ENCODE results near the gene TSNAX.
"Not testable (repeated sequence)": the region's sequence is repeated elsewhere in the genome, so short reads cannot be mapped to it uniquely, and the experiment has no call there.

The TSNAX gene

DNA sequence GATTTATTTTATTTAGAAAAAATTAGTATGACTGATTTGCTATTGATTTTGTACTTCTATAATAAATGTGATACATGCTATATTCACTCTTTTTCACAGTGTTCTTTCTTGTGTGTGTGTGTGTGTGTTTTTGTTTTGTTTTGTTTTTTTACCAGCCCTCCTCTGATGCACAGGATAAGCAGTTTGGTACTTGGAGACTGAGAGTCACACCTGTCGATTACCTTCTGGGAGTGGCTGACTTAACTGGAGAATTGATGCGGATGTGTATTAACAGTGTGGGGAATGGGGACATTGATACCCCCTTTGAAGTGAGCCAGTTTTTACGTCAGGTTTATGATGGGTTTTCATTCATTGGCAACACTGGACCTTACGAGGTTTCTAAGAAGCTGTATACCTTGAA is 35.9 kb downstream of the TSNAX start:
- DNase-seq, result no peak

DNA sequence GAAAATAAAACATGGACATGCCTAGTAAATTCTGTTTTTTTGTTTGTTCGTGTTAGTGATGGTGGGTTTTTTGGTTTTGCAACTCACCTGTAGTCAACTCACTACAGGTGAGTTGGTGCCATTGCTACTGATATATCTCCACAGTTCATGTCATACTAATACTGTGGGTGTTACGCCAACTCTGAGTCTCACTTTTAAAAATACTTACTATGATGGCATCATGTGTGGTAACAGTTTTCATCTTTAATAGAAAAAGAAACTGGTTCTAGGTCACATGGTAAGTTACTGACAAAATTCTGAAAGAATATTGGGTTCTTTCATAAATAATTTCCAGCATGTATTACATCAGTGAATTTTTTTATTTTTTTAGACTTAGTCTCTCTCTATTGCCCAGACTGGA is 38.0 kb downstream of the TSNAX start:
- DNase-seq, result no peak

DNA sequence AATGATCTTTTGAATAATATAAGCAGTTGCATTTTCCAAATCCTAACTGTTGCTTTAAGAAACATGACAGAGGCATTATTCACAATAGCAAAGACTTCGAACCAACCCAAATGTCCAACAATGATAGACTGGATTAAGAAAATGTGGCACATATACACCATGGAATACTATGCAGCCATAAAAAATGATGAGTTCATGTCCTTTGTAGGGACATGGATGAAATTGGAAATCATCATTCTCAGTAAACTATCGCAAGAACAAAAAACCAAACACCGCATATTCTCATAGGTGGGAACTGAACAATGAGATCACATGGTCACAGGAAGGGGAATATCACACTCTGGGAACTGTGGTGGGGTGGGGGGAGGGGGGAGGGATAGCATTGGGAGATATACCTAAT is 41.8 kb downstream of the TSNAX start:
- not testable (repeated sequence) for DNase-seq

DNA sequence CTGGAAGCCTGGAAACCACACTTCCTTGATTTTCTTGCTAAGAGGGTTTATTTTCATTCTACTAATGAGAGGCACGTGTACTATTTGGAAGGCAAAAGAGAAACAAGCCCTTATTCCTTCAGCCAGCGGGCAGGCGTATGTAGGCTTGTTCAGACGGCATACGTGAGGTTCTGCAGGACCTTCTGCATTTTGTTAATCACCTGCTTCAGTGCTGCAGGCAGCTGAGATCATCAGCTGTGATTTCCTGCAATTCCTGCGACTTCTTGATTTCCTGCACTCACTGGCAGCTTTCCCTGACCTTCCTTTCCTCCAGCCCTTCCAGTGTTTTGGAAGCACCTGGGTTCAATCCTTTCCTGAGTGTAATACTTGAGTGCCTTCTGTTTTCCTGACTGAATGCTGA is 43.4 kb downstream of the TSNAX start:
- DNase-seq, result no peak

DNA sequence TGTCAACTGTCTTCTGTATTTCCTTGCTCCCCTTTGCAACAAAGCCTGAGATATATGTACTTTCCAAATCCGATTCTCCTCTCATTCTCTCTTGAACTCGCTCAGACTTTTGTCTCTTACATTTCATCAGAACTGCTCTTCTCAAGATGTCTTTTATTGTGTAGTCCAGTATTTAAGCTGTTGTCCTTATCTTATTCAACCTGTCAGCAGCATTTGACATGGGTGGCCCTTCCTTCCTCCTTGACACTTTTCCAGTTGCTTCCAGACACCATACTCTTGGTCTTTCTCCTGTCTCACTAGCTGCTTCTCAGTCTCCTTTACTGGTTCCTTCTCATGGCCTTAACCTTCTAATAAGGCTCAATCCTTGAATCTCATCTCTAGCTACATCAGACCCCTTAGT is 47.0 kb downstream of the TSNAX start:
- DNase-seq, result no peak

DNA sequence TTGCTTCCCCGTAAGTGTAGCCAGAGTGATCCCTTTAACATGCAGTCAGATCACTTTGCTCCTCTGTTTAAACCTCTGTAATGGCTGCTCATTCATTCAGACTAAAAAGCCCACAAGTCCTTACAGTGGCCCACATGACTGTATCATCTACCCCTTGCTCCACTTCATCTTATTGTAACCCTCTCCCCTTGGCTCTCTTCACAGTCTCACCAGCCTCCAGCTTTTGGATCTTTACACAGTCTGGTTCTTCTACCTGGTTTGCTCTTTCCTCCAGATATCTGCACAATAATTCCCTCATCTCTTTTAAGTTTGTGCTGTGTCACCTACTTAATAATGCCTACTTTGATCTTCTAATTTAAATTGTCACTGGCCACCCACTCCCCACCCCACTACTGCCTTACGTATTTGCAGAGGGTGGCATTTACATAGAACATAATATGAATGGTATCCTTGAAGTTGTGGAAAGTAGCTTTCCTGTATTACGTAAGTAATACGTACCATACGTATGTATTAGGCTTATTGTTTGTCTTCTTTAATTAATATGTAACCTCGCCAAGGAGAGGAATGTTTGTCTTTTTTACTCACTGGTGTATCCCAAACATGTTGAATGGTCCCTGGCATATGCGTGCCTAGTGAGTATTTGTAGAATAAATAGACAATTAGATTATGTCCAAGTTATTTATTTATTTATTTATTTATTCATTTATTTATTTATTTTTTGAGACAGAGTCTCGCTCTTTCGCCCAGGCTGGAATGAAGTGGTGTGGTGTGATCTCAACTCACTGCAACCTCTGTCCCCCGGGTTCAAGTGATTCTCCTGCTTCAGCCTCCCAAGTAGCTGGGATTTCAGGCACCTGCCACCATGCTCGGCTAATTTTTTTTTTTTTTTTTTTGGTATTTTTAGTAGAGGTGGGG is 48.6 kb downstream of the TSNAX start:
- no peak for DNase-seq

DNA sequence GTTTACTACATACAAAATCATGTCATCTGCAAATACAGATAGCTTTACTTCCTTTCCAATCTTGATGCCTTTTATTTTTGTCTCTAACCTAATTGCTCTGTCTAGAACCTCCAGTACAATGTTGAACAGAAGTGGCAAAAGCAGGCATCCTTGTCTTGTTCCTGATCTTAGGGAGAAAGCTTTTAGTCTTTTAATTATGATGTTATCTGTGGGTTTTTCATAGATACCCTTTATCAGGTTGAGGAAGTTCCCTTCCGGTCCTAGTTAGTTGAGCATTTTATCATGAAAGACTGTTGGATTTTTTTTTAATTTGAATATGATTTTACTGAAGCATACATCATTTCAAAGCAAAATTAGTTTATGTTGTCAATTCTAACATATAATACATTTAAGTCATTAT is 52.4 kb downstream of the TSNAX start:
- DNase-seq, result no peak

DNA sequence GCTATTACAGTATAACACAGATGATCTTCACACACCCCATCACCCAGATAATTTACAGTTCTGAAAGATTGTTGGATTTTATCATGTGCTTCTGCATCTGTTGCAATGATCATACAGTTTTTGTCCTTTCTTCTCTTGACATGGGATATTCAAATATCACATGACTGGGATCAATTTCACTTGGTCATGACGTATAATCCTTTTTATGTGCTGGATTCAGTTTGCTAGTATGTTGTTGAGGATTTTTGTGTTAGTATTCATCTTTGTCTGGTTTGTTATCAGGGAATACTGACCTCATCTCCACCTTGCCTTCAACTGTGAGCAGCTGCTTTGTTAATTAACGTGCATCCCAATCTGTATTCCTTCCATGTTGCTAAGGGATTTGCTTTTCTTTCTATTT is 53.4 kb downstream of the TSNAX start:
- no peak for DNase-seq

DNA sequence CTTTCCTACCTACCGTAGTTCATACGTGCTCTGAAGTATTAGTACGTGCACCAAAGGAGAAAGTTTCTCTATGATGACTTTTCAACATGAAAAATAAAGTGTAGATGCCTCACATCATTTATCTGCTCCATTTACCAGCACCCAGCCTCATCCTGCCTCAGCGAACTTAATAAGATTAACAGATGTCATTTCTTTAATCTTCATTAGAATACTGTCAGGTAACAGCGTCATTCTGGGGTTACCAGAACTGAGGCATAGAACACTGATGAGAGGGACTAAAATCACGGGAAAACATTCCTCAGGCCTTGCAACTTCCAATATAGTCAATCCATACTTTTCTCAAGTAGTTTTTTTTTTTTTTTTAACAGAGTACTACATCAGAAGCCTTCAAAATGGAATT is 54.9 kb downstream of the TSNAX start:
- DNase-seq, result no peak

DNA sequence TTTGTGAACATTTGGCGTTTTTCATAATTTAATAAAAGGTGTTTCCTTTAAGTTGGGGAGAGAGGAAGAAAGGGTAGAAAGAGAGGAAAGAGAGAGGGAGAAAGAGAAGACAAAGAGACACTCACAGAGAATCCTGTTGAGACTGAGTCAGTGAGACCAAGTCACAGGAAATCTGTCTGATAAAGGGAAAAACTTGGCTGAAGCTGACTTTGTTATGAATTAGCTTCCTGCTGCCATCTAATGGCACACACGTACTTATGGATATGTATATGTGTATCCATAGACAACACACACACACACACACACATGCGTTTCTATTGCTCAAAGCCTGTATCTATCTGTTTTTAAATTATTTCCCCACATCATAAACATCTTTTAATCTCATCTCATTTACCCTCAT is 55.6 kb downstream of the TSNAX start:
- peak; percentile 5 for DNase-seq

DNA sequence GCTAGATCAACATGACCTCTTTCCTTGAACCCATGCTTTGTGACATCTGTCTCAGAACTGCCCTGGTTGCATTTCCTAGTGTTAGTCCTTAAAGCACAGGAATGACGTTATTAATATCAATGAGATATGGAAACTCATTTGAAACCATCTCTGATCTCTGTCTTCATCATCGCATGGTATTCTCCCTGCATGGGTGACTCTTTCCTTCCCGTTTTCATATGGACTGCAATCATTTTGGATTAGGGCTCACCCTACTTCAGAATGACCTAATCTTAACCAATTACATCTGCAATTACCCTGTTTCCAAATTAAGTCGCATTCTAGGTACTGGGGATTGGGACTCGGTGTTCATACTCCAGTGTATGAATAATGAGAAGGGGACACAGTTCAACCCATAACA is 56.5 kb downstream of the TSNAX start:
- no peak for DNase-seq

DNA sequence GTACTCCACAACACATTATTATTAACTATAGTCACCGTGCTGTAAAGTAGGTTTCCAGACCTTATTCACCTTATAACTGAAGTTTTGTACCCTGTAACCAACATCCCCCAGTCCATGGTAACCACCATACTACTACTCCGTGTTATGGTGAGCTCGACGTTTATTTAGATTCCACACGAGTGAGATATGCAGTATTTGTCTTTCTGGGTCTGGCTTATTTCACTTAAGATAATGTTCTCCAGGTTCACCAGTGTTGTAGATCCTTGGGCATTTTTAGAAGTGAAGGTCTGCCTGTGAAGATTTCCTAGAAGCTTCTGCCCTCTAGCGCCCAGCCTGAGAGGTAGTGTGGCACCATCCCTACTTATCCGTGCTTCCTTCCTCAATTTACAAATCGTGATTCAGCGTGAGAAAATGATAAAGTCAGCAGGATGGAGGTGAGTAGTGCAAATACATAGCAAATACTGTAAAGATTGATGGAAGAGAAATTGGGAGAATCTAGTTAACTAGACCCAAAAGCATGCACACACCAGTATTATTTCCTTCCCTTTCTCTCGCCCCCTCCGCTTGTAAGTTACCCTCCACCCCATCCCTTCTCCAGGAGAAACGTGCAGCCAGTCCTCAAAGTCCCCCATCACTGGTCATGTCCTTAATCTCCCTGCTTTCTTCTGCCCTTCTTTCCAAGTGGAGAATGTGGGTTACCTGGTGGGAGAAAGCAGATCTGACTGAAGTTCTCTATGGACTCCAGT is 62.2 kb downstream of the TSNAX start:
- DNase-seq, result no peak

DNA sequence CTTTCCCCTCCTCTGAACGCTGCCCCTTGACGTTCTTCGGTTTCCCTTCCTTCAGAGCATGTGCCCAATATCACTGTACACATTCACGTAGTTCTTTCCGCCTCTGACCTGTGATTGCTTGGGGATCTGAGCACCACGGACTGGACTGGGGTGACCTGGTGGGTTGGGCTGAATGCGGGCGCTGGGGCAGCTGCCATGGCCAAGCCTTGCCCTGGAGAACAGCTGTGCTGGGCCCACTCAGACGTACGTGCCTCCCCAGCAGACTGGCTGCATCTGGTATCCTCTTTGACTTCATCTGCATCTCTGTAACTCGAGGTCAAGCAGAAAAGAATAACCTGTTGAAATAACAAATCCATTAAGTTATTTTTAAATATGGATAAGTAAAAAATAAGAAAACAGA is 63.0 kb downstream of the TSNAX start:
- DNase-seq, result no peak

DNA sequence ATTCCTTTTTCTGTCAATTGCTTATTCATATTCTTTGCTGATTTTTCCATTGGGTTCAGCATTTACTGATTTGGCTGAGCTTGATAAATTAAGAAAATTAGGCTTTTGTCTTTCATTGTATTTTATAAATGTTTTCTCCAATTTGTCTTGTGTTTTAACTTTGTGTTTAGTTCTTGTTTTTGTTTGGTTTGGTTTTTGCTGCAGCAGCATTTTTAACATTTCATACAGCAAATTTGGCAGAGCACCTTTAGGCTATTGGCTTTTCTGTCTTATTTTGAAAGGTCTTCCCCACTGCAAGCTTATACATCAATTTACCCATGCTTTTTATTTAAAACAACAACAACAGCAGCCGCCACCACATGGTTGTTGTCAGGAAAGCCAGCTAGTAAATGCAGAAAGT is 64.3 kb downstream of the TSNAX start:
- DNase-seq, result no peak

DNA sequence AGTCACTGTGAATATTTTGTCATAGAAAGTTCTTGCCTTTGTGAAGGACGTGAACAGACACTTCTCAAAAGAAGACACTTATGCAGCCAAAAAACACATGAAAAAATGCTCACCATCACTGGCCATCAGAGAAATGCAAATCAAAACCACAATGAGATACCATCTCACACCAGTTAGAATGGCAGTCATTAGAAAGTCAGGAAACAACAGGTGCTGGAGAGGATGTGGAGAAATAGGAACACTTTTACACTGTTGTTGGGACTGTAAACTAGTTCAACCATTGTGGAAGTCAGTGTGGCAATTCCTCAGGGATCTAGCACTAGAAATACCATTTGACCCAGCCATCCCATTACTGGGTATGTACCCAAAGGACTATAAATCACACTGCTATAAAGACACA is 64.8 kb downstream of the TSNAX start:
- not testable (repeated sequence) for DNase-seq

DNA sequence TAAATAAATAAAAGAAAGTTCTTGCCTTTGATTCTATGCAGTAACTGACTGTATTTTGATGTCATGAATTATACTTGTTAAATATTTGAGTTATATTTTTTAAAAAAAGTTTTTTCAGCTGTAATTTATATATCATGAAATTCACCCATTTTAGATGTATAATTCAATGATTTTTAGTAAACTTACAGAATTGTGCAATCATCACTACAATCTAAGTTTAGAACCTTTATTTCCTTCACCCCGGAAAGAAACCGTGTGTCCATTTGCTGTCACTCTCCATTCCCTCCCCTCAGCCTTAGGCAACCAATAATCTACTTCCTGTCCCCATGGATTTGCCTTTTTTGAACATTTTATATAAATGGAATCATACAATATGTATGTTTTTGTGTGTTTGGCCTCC is 65.7 kb downstream of the TSNAX start:
- no peak for DNase-seq

DNA sequence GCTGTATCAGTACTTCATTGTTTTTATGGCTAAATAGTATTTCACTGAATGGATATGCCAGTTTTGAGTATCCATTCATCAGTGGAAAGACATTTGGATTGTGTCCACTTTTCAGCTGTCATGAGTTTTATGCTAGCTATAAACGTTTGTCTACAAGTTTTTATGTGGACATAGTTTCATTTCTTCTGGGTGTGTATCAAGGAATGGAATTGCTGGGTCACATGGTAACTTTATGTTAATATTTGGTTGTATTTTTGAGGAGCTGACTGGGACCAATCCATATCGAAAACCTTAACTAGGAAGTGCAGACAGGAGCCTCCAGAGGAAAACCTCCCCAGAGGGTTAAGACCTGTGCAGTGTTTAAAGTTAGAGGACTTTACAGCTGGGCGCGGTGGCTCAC is 66.3 kb downstream of the TSNAX start:
- no peak for DNase-seq

DNA sequence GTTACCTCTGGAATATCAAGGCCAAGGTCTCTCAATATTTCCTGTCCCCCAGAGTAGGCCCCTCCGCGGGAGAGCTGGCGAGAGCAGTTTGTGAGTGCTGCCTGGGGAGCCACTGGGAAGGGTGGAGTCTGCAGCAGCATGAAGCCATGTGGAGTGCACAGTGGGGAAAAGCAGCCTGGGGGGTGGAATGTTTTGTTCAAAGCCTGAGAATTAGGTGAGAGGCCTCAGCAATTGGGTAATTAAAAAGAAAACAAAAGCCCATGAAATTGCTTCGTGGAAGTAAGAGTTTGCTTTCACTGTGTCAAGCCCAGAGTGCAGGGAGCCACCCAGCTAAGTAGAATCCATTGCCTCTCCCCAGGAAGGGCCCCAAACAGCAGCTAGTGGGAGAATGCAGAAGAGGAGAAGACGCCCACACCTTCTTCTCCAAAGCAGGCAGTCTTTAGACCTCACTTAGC is 67.9 kb downstream of the TSNAX start:
- no peak for DNase-seq

DNA sequence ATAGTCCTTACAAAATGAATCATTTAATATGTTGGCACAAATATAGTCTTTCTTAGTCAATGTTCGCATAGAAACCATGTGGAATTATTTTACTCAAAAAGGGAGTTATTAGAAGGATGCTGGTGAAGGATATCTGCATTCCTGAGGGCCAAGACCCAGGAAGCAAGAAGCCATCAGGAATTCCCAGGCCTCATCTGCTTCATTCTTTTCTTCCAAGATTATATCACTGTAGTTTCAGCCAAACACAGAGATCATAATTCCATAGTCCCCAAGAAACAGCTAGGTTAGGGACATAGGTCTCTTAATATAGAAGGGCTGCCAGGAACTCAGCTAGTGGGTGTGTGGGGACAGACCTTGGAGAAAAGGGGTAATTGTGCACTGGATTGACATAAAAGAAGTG is 69.5 kb downstream of the TSNAX start:
- DNase-seq, result no peak

DNA sequence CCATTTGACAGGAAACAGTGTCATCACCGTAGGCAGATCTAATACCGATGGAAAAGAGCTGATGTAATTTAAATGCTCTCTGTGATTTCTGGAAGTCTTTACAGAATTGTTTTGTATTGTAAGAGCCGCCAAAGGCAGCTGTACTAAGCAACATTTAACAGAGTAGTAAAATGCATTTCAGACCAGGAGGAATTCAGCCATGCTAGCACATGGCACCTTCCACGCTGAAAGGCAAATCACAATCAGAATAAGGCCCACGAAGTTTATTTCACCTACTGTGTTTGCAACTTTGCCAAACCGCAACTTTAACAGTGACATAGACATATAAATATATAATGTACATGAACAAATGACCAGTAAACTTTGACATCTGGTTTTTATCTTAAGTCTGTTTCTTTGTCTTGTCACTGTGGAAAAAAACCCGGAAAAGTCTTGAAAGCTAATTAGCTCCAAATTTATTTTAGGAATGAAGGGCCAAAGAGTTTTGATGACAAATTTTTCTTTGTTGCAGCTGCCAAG is 72.0 kb downstream of the TSNAX start:
- DNase-seq, result no peak

DNA sequence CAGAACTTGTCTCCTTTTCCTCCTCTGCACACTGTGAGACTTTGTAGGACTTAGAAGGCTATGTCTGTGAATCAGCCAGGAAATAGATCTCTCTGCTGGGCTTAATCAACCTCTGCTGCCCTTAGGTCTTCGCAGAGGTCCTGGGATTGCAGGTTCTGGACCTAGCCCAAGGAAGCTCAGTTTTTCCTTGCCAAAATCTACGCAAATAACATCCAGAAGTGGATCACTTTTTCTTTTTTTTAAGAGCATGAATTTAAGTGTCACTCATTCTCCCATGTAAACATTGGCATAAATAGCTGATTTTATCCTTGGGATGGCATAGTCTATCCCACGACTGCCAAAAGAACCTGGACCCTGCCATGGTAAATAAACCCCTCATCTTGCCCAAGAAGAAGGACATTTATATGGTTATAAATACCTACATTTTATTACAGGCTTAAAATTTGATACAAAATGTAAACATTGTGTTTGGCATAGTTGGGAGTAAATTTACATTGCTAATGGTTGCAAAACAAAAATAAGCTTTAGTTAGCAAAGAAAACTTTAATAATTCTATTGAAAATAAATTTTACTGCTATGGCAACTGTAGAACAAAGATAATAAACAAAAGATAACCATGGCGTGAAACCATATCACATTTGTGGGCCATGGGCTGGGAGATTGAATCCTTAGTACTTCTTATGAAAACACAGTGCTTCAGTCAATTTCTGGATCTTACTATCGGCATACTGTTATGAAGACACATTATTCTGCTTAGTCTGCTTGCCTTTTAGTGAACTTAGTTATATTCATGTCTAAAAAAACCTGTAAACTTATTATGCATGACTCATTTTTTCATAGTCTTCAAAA is 73.6 kb downstream of the TSNAX start:
- DNase-seq, result no peak

DNA sequence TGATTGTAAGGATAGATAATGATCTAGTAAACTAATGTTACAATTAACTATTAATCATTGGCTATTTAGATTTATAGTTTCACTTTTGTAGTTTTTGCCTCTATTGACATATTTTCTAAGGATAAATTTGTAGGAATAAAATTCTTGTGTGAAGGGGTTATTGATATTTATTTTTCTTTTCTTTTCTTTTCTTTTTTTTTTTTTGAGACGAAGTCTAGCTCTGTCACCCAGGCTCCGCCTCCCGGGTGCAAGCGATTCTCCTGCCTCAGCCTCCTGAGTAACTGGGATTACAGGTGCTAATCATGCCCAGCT is 74.2 kb downstream of the TSNAX start:
- DNase-seq, result no peak

DNA sequence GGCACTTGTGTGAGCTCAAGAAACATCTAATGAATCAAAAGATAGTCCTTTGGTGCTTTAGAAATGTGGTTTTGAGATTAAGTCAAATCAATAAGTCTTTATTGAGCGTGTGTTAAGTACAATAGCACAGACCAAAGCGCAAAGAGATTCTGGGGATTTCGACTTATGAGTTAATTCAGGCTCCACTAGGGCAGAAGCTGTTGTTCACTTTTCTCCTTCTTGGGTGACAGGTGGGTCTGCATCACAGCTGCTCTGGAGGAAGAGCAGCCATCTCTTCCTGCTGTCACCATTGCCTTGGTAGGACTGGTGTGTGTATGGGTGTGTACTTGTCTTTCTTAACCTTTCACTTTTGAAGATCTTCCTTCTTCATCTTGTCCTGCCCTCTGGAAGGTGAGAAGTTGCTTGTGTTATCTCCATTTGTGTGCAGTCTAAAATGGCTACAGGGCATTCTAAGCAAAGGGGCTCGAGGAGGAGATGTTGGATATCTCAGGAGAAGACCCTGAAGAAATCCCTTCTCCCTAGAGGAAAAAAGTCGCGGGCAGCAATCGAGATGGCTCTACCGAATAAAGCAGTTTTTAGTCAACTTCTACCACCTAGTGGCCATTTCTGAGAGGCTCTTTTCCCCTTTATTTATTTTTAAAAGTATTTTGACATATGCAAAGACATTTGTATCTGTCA is 75.3 kb downstream of the TSNAX start:
- peak; percentile 48 for DNase-seq
